HG03280 (cell line): ENCODE data around the gene FJX1.

Source experiments
- ATAC-seq: cut with Tn5 transposase; IDR thresholded peaks from one replicate; pipeline ENCODE4 v1.9.1; 2021; ENCODE audit warnings: mild to moderate bottlenecking, moderate library complexity; ENCODE audit not compliant: unreplicated experiment

FJX1 gene, protein sequence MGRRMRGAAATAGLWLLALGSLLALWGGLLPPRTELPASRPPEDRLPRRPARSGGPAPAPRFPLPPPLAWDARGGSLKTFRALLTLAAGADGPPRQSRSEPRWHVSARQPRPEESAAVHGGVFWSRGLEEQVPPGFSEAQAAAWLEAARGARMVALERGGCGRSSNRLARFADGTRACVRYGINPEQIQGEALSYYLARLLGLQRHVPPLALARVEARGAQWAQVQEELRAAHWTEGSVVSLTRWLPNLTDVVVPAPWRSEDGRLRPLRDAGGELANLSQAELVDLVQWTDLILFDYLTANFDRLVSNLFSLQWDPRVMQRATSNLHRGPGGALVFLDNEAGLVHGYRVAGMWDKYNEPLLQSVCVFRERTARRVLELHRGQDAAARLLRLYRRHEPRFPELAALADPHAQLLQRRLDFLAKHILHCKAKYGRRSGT

DNA sequence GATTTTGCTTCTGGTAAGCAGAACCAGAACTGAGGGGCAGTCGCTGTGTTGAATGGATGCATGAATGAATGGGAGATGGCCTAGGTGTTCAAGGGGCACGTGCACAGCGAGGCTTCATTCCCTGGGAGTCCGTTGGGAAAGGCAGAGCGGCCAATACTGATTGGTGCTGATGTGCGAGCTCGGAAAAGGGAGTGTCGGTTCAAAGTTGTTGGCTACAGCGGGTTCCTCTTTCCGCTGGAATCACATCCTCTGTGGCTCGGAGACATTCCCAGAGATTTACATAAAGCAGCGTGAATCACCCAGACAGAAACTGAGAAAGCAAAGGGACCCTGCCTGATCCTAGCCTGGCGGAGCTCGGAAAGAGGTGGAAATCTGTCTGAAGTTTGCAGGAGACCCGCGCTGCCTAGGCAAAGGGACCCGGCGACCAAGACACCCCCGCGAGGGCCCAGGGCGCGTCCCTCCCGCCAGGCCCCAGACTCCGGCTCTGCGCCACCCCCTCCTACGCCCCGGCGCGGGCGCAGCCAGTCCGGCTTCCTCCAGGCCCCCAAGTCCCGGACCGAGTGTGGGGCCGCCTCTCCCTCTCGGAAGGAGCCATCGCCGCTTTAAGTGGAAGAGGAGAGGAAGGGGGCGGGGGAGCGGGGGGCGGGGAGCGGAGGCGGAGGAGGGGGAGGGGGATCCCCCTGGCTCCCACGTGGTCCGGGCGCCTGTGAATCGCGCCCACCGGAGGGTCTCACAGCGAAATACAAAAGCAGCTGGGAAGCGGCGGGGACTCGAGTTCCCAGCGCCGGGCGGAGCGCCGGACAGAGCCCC lies at the start of gene FJX1:
FJX1 (plus strand) TSS at position 774 of the 810 bp plus-strand sequence. CDS start 177 bp downstream, outside the sequence.
- peak; percentile 31 for ATAC-seq

DNA sequence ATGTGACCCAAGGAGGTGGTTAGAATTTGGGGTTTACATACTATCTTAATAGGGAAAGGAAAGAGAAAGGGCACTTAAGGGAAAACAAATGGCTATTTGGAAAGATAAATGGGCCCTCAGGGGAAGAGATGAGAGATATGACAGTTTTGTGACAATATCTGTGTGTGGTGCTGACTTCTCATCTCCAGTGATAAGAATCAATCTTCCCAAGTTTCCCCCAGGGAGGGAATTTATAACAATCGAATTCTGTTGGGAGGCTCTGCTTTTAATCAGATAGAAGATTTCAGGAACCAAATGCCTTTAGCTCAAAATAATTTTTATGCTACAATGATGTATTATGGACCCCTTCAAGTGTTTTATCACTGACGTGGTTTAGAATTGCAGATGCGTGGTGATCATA lies 46.6 kb upstream of the FJX1 start:
- ATAC-seq: no peak

DNA sequence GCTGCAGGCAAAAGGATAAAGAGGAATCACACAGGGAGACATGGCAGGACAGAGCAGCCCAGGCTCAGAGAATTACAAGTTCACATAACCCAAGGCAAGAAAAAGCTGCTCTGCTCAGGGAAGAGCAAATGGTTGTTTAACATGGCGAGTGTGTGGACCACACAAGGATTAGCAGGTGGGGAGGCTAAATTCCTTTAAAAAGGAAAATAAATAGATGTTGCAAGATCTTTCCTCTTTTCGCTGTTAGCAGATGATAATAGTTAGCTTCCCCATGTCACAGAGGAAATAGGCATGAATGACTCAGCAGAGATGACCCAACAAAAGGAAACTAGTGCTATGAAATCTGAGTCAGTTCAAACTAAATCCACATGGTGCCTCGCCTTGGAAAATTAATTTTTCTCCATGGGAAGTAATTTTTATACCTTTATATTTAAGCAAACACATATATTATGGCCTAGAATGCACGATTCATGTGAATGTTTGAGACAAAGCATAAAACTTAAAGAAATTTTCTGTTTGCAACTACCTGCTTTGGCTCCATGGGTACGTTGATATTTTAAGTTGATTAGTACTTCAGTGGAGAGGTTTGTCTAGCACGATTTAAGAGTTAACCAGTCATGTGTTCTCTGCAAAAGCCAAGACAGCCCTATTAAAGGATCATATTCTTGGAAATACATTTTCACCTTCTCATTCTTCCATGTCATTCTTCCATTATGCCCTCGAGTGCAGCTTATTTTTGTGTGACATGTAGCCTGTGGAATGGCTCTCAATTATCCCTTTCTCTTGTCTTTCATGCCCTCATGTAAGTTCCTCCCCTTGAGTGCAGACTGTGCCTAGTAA lies 38.5 kb upstream of the FJX1 start:
- no peak for ATAC-seq

DNA sequence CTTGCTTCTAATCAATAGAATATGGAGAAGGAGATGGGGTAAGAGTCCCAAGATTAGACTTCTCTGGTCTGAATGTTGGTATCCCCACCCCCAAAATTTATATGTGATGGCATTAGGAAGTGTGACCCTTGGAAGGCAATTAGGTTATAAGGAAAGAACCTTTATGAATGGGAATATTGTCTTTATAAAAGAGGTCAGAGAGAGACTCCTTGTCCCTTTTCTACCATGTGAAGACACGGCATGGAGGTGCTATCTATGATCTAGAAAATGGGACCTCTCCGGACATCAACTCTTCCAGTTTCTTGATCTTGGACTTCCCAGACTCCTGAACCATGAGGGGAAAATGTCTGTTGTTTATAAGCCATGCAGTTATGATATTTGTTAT lies 37.9 kb upstream of the FJX1 start:
- ATAC-seq: no peak

DNA sequence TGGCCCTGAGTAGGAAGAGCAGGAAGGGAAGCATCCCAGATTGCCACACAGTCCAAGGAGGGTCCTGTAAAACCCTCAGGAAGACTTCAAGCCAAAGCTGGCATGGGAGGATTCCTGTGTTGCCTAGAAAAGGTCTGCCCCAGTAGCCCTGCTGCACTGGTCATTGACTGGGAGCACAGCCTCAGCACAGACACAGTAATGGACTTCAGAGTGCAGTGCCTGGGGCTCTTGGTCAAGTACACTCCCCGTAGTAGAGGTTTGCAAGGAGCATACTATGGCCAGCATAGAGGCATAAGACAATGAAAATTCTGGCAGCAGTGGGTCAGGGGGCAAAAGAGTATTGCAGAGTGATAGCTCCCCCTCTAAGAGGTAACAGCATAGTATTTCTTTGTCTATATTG lies 36.2 kb upstream of the FJX1 start:
- ATAC-seq: no peak

DNA sequence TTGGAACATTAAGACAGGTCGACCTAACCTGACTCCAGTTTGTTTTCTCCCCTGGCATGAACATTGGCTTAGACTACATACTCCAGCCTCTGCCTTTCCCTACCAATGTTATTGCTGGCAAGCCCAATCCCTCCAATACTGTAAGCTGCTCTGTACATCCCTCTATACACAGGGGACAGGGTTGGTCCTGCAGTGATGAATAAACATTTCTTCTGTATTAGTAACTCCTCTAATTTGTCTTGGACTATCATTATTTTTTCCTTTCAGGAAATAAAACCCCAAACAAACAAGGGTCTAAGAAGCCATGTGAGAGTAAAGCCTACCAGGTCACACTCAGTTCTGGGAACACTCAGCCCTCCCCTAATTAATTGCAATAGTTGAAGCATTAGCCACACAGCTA lies 35.1 kb upstream of the FJX1 start:
- no peak for ATAC-seq

DNA sequence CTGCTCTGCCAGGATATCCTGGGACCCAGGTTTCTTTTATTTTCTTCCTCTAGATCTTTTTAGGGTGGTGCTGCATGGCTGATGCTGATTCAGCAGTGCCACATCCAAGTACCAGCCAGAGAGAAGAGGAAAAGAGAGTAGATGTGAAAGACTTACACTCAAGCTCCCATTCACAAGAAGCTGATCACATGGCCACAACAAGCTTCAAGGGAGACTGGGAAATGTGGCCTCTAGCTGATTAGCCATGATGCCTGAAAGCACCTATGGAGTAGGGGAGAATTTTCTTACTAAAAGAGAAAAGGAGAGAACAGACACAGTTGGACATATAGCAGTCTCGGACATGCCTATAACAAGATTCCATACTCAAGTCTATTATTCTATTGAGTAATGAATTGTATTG lies 34.4 kb upstream of the FJX1 start:
- ATAC-seq: no peak

DNA sequence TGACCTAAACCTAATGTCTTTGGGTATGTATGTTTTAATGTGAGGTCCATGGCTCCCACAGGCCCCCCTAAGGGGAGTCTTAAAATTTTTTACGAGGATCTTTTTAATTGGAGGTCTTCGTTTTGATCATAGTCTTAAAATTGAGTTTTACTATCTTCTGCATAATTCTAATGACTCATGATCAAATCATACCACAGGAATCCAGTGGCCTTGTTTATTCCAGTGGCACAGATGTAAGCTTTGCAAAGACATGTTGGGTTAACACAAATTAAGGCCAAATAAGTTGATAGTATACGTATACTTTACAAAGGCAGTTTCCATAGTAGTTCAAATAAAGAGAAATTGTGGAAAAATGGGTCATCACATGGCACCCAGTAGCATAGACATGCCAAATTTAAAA lies 33.9 kb upstream of the FJX1 start:
- ATAC-seq: no peak

DNA sequence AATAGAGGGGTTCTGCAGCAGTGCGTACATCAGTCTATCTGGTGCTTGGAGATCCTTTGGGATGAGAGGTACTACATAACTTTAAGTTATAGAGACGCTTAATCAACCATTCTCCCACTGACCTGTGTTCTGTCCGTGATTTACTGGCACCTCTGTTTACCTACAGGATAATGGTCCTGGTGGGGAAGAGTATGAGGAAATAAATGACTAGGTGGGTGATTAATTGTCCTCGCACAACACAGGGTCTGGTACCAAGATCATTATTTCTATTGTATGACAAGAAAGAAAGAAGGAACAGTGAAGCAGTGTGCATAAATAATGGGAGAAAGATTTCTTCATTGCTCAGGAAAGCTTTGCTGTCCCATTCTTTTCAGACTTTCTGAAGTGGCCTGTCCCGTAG lies 32.8 kb upstream of the FJX1 start:
- ATAC-seq: no peak

DNA sequence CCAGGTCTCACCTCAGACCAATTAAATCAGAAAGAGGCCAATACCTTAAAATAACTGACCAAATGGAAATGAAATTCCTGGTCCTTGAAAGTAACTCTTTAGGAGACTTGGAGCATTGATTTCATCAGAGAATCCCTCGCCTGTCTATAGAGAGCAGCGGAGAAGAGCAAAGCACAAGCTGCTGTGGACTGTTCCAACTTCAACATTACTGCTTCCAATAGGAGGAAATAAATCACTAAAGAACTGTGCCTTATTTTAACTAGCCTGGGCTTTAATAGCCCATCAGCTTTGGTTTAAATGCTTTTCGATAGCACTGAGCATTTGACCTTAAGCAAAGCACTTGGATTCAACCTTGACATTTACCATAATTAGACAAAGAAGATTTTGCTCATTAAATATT lies 32.0 kb upstream of the FJX1 start:
- no peak for ATAC-seq

DNA sequence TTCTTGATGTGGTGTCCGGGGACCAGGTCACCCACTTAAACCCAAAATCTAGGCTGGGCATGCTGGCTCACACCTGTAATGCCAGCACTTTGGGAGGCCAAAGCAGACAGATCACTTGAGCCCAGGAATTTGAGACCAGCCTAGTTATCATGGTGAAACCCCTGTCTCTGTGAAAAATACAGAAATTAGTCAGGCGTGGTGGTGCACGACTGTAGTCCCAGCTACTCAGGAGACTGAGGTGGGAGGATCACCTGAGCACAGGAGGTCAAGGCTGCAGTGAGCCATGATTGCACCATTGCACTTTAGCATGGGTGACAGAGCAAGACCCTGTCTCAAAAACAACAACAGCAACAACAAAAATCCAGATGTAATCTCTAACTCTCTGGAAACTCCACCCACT lies 30.3 kb upstream of the FJX1 start:
- ATAC-seq: no peak

DNA sequence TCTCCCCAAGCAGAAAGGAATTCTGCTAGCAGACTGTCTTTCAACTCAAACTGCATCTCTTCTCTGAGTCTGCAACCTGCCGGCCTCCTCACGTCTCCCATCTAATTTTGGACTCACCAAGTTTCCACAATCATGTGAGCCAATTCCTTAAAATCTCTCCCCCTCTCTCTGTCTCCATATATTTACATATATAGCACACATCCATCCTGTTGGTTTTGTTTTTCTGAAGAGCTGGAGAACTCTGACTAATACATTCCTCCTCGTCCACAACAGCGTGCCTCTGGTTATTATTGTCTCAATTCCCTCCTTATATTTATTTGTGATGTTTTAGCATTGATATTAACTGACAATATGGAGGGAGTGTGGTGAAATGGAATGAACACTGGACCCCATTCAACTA lies 29.6 kb upstream of the FJX1 start:
- ATAC-seq: no peak

DNA sequence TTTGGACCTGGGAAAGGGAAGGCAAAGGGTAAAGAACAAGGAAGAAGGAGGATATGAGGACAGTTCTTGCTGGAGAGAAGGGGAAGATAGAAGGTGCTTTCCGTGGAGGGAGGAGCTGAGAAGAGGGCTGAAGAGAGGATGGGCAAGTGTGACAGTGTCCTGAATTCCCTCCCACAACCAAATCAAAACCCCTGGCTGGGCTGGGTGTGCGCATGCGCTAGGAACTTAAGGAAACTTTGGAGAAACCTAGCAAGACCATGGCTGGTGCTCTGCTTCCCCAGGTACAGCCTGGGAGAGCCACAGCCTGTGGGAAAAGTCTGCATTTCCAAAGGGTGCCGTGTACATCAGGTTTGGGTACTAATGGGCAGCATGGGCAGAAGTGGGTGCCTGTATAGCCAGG lies 29.0 kb upstream of the FJX1 start:
- no peak for ATAC-seq

DNA sequence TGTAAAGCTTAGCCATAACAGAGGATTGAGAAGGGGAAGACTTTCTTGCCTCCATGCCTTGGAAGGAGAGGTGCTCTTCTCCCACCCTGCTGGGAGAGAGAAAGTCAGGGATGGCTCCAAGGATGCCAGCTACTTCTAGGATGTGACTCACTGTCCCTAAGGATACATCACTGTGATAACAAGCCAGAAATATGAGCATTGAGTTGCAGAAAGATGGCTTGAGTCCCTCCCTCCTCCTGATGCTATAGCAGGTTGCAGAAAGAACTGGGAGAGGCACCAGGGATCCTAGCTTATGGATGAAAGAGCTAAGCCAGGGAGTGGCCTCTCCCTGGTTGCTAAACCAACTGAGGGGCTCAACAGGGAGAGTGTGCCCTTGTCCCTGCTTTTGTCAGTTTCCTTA lies 27.8 kb upstream of the FJX1 start:
- no peak for ATAC-seq

DNA sequence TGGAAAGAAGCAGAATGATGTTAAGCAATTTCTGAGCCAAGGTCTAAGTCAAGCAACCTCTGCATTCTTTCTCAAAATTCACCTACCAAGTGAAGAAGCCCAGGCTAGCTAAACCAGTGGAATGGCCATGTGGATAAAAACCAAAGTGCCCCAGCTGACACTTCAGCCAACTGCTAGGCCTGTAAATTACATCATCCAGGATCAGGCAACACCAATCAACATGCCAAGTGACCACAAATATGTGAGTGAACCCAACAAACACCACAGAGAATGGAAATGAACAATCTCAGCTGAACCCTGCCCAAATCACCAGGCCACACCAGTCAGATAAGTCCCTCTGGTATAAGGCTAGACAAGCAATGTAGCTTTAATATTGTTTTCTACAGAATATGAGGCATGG lies 25.1 kb upstream of the FJX1 start:
- no peak for ATAC-seq

DNA sequence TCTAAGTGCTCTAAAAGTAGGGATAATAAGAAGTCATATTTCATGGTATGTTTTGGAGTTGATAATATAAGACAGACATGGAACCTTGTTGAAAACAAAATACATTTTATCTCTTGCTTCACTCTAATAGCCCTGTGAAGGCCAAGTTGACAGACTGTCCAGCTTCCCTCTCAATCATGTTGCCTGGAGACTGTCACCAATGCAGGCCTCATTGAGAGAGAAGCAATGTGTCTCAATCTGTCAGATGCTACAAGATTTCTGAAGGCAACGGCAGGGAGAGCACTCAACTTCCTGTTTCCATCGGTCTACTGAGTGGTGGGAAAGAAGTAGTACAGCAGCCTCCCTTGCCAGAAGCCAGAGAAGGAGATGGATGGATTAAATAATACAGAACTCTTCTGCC lies 23.6 kb upstream of the FJX1 start:
- no peak for ATAC-seq

DNA sequence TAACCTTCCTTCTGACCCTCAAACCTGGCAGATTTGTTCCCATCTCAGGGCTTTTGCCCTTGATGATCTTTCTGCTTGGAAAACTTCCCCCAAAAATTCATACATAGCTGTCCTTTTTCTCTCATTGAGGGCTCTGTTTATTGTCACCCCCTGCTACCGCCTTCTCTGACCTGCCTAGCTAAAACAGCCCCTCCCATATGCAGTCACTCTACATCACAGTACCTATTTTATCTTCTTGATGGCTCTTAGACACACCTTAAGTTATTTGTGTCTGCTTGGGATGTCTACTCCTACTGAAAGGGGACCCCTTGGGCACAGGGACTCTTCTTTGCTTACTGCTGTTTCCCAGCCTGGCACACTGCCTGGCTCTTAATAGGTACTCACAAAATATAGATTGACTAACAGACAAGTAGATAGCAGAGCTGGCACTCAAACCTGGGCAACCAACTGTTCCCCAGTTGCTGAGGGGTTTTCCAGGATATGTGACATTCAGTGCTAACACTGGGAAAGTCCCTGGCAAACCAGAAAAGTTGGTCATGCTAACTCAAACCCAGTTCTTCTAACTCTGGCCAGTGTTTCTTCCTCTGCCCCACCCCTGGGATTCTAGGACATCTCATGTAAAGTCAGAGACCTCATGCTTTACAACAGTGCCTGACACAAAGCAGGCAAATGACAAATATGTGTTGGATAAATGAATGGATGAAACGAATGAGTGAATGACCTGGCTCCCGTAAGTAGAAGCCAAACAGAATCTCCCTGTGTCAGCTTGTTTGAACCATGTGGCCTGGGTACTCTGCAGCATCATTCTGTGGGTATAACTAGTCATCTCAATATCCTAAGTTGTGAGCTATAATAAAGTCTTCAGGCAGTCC lies 19.8 kb upstream of the FJX1 start:
- peak; percentile 54 for ATAC-seq

DNA sequence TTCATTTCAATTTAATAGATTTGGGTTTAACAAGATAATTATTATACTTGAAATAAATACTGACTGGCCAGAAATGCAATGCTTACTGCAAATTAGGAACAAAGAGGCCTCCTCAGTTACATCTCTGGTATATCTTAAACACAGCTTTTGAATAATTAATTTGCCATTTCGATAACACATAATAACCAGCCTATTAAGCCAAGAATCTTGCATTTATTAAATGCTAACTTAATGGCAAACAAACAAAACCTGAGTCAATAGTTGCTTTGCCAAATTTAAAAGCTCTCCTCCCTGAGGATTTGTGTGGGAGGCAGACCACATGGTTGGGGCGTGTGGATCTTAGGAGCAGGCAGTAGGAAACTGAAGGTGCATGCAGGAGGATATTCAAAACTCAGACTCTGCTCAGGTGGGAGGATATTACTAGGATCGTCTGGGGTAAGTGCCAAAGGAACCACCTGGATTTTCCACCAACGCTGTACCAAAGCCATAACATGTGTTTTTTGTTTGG lies 17.9 kb upstream of the FJX1 start:
- no peak for ATAC-seq

DNA sequence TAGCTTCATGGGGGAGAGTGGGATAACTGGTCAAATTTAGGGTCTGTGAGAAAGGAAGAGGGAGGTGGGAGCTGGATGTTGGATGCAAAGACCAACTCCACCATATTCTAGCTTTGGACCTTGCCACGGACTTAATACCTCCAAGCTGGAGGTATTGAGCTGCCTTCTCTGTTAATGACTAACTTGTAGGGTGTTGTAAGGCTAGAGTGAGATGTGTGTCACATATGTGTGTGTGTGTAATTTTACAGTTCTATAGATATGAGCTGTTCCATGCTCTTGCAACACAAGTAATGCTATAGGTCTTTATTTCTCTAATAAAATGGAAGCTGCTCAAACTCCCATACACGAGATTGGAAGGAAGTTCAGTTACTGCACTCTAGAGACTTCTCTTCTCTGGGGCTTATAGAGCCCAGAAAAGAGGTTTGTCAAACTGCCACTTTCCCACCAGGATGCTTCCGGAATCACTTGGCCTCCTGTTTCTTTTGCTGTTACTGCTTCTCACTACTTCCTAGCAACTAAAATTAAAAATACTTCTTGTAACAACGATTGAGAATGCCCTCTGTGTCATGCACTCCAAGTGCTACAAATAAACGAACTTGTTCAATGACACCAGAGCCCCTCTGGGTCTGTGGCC lies 16.0 kb upstream of the FJX1 start:
- no peak for ATAC-seq

DNA sequence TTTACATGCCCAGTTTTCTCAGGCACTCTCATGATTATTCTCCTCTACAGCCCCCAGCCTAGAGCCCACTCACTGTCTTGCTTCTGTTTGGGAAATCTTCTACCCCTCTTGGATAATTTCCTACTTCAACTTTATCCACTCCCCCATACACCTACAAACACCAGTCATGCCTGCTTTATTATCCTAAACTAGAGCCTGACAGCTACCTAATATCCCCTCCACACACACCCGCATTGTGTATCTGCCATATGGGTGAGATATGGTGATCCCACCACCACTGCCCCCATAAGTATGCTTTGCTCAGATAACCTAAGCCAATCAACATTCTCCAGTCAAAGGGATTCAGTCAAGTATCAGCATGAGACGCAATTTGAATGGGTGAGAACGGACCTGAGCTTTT lies 15.3 kb upstream of the FJX1 start:
- no peak for ATAC-seq
